Gastrocnemius medialis (tissue), 4 donors: ENCODE measurements around the gene CFAP20. TPM values are rescaled to one million over a fixed set of nuclear protein-coding genes. Genes with fewer than 3 reads are reported as not detected.

Experiments used
- ATAC-seq, 2 donors: fragments of 150-250 bp; one replicate each; pipeline ENCODE4 v1.9.1; 2016
- DNase-seq, 2 donors: peaks; one replicate each; pipeline ENCODE4 v3.0.0-alpha.2; 2019
- H3K27ac ChIP-seq, 4 donors: fragments of 200-600 bp; sonication (generic); 1 replicate in 1 of 4; 2 replicates in 3 of 4; pipeline ENCODE4 v1.5.1; 2016 to 2018; ENCODE audit warnings: mild to moderate bottlenecking in 2 of 4, moderate library complexity in 1 of 4
- H3K27me3 ChIP-seq, 3 donors: fragments of 200-600 bp; sonication (generic) in 2 of 3; 1 replicate in 1 of 3; 2 replicates in 2 of 3; pipeline versions ENCODE4 v1.5.1 to v1.6.0; 2016 to 2019; ENCODE audit warnings: mild to moderate bottlenecking in 1 of 3, moderate library complexity in 1 of 3
- H3K36me3 ChIP-seq, 2 donors: fragments of 200-600 bp; sonication (generic) in 1 of 2; one replicate each; pipeline ENCODE4 v1.5.1; 2017 to 2018
- H3K4me1 ChIP-seq, 2 donors: fragments of 200-600 bp; sonication (generic) in 1 of 2; one replicate each; pipeline ENCODE4 v1.5.1; 2016 to 2017; ENCODE audit warnings: mild to moderate bottlenecking in 2 of 2
- H3K4me3 ChIP-seq, 4 donors: fragments of 200-600 bp; sonication (generic) in 3 of 4; 1 replicate in 1 of 4; 2 replicates in 3 of 4; pipeline ENCODE4 v1.5.1; 2016 to 2019; ENCODE audit warnings: mild to moderate bottlenecking in 2 of 4
- H3K9me3 ChIP-seq, 3 donors: fragments of 200-600 bp; sonication (generic) in 2 of 3; 1 replicate in 1 of 3; 2 replicates in 2 of 3; pipeline ENCODE4 v1.5.1; 2016 to 2019
- CTCF ChIP-seq, 5 experiments: fragments of 450-650 bp in 3 of 5; fragments of 200-600 bp in 2 of 5; sonication (generic) in 2 of 5; IDR thresholded peaks in 4 of 5; conservative IDR thresholded peaks in 1 of 5; 1 replicate in 4 of 5; 2 replicates in 1 of 5; pipeline ENCODE4 v1.5.1; 2016 to 2019; ENCODE audit warnings: antibody characterized with exemption in 5 of 5, mild to moderate bottlenecking in 3 of 5, moderate library complexity in 3 of 5
- POLR2A ChIP-seq, 2 donors: fragments of 450-650 bp; IDR thresholded peaks; one replicate each; pipeline ENCODE4 v1.6.1; 2017; ENCODE audit warnings: antibody characterized with exemption in 2 of 2, mild to moderate bottlenecking in 2 of 2, moderate library complexity in 2 of 2
- in situ Hi-C, 4 donors: fragments of 200-750 bp; cut with MboI; loops; one replicate each; pipeline versions ENCODE4 v1.15.0 to v1.8.0; 2017; ENCODE audit warnings: low sequenced_read_pairs in 4 of 4
- intact Hi-C: fragments of 100-400 bp; cut with DNase I; formaldehyde crosslinking; loops from one replicate; pipeline ENCODE4 v1.15.1; 2023; ENCODE audit warnings: low total_unique reads
- total RNA-seq, 4 donors: library from RNA; depleted of rRNA; stranded (reverse); fragments of >200 nt; gene quantifications; one replicate each; pipeline versions ENCODE4 v1.1.0 to v1.2.3, GENCODE V29; 2016

The CFAP20 gene
- total RNA-seq, 4 donors from 2014 or later = 6.5 to 16.0 (median 9.1) TPM

DNA sequence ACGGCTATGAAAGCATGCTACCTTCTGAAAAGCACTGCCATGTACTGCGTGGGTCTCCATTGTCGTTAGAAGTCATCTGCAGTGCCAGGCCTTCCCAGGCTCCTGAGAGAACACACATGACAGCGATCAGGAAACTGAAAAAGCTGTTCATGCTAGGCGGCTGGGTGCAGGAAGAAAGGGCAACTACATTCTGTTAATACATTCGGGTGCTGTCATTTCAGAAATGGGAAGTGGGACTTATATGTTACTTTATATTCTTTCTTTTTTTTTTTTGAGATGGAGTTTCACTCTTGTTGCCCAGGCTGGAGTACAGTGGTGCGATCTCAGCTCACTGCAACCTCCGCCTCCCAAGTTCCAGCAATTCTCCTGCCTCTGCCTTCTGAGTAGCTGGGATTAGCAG is 19.9 kb downstream of the CFAP20 start:
- Histone ChIP-seq H3K27ac (no peak overlapping the region), H3K4me1 (no peaks in the 10 kb centered on the region), H3K4me3 (no peak overlapping the region), H3K36me3 (peaks cover 5 to 12% of the 10 kb centered on the region in 2 donors), H3K9me3 (no peaks in the 10 kb centered on the region), H3K27me3 (no peaks in the 10 kb centered on the region)
- DNase-seq (no peak), ATAC-seq (no peak)
- intact Hi-C loops (no loop called here), in situ Hi-C loops (no loop called here)
- TF ChIP-seq POLR2A (IDR thresholded peaks at IDR 0.05) (no peak), CTCF (IDR thresholded peaks at IDR 0.05 in 4 of 5, conservative IDR thresholded peaks at IDR 0.05 in 1 of 5) (no peak)

- in situ Hi-C loops = no loop called here
- DNase-seq (no peak), ATAC-seq (no peak)
- Histone ChIP-seq H3K27ac (no peak overlapping the region), H3K9me3 (no peaks in the 10 kb centered on the region), H3K27me3 (no peaks in the 10 kb centered on the region), H3K4me1 (no peaks in the 10 kb centered on the region), H3K36me3 (no peaks in the 10 kb centered on the region), H3K4me3 (no peak overlapping the region)
- intact Hi-C loops = no loop called here
- TF ChIP-seq POLR2A (IDR thresholded peaks at IDR 0.05) (no peak), CTCF (IDR thresholded peaks at IDR 0.05 in 4 of 5, conservative IDR thresholded peaks at IDR 0.05 in 1 of 5) (no peak)
Observed at GRCh38 chr16:58107709-58108108, 21.5 kb downstream of the CFAP20 start.

- Histone ChIP-seq H3K4me3 (no peak overlapping the region), H3K4me1 (no peaks in the 10 kb centered on the region), H3K9me3 (no peaks in the 10 kb centered on the region), H3K27ac (no peak overlapping the region), H3K27me3 (no peaks in the 10 kb centered on the region), H3K36me3 (no peaks in the 10 kb centered on the region)
- in situ Hi-C loops (no loop called here), intact Hi-C loops (no loop called here)
- TF ChIP-seq CTCF (IDR thresholded peaks at IDR 0.05 in 4 of 5, conservative IDR thresholded peaks at IDR 0.05 in 1 of 5) = no peak
- TF ChIP-seq POLR2A (IDR thresholded peaks at IDR 0.05) = no peak
- no peak for ATAC-seq
- DNase-seq = no peak
Observed at GRCh38 chr16:58107228-58107627, 22.0 kb downstream of the CFAP20 start.

GRCh38 chr16:58105631-58106030 is 23.6 kb downstream of the CFAP20 start:
- DNase-seq (no peak), ATAC-seq (no peak)
- H3K27ac ChIP-seq = no peak overlapping the region
- H3K27me3 ChIP-seq = no peaks in the 10 kb centered on the region
- H3K9me3 ChIP-seq = no peaks in the 10 kb centered on the region
- in situ Hi-C loops = no loop called here
- no peaks in the 10 kb centered on the region for H3K4me1 ChIP-seq
- no peaks in the 10 kb centered on the region for H3K36me3 ChIP-seq
- no peak overlapping the region for H3K4me3 ChIP-seq
- intact Hi-C loops = no loop called here
- TF ChIP-seq CTCF (IDR thresholded peaks at IDR 0.05 in 4 of 5, conservative IDR thresholded peaks at IDR 0.05 in 1 of 5) (no peak), POLR2A (IDR thresholded peaks at IDR 0.05) (no peak)

- H3K36me3 ChIP-seq = no peaks in the 10 kb centered on the region
- in situ Hi-C loops (no loop called here), intact Hi-C loops (no loop called here)
- no peak for TF ChIP-seq POLR2A (IDR thresholded peaks at IDR 0.05)
- TF ChIP-seq CTCF (IDR thresholded peaks at IDR 0.05 in 4 of 5, conservative IDR thresholded peaks at IDR 0.05 in 1 of 5) = no peak
- ATAC-seq (no peak), DNase-seq (no peak)
- H3K4me3 ChIP-seq = no peak overlapping the region
- H3K9me3 ChIP-seq = no peaks in the 10 kb centered on the region
- H3K27ac ChIP-seq = no peak overlapping the region
- no peaks in the 10 kb centered on the region for H3K4me1 ChIP-seq
- H3K27me3 ChIP-seq = no peaks in the 10 kb centered on the region
Observed at GRCh38 chr16:58102665-58103392, 26.4 kb downstream of the CFAP20 start.
